Measurements from ENCODE around the gene RBCK1.
"Not testable (repeated sequence)": the region's sequence is repeated elsewhere in the genome, so short reads cannot be mapped to it uniquely, and the experiment has no call there.

Gene RBCK1

GRCh38 chr20:438571-439469, 30.7 kb downstream of the RBCK1 start:
- DNase-seq: peak in 3 of 4 experiments; percentile 20 to 28 (median 24)

GRCh38 chr20:440148-440547, 32.0 kb downstream of the RBCK1 start:
- DNase-seq: no peak

GRCh38 chr20:440636-441035, 32.5 kb downstream of the RBCK1 start:
- DNase-seq: no peak

- DNase-seq: no peak
Observed at GRCh38 chr20:443223-443775, 35.2 kb downstream of the RBCK1 start.

GRCh38 chr20:444117-444516, 36.0 kb downstream of the RBCK1 start:
- DNase-seq: no peak

- DNase-seq: no peak
Observed at GRCh38 chr20:444862-445426, 36.8 kb downstream of the RBCK1 start.

- DNase-seq: no peak
Observed at GRCh38 chr20:445514-446336, 37.6 kb downstream of the RBCK1 start.

- DNase-seq: not testable (repeated sequence)
Observed at GRCh38 chr20:452021-452420, 43.9 kb downstream of the RBCK1 start.

- no peak for DNase-seq
Observed at GRCh38 chr20:454951-455350, 46.9 kb downstream of the RBCK1 start.

- peak; percentile 20 to 62 (median 55) for DNase-seq
Observed at GRCh38 chr20:458776-459175, 50.7 kb downstream of the RBCK1 start.

- DNase-seq: no peak
Observed at GRCh38 chr20:460180-460579, 52.1 kb downstream of the RBCK1 start.

- DNase-seq: peak; percentile 55 to 71 (median 66)
Observed at GRCh38 chr20:460707-461106, 52.6 kb downstream of the RBCK1 start.

GRCh38 chr20:461254-462198, 53.4 kb downstream of the RBCK1 start:
- peak; percentile 41 to 73 (median 49) for DNase-seq

GRCh38 chr20:462199-462991, 54.3 kb downstream of the RBCK1 start, which contains the start of gene TBC1D20:
Gene TBC1D20 (minus strand): TSS chr20:462533. CDS start chr20:462405, 128 bp downstream.
- DNase-seq: peak; percentile 92 to 97 (median 95)

GRCh38 chr20:467755-468154, 59.7 kb downstream of the RBCK1 start:
- no peak for DNase-seq

GRCh38 chr20:469746-470490, 61.8 kb downstream of the RBCK1 start:
- DNase-seq: no peak

- DNase-seq: no peak
Observed at GRCh38 chr20:472137-472846, 64.2 kb downstream of the RBCK1 start.

- no peak for DNase-seq
Observed at GRCh38 chr20:472889-473292, 64.8 kb downstream of the RBCK1 start.

GRCh38 chr20:474581-474980, 66.5 kb downstream of the RBCK1 start:
- no peak for DNase-seq

Measured in suppressor macrophage (primary cell).